ENCODE data around the gene CEMIP2. TPM values are rescaled to one million over a fixed set of nuclear protein-coding genes. Genes with fewer than 3 reads are reported as not detected.

Gene CEMIP2
- polyA plus RNA-seq, 4 donors, result 21.9 to 32.5 (median 27.4) TPM

GRCh38 chr9:71778085-71778484, 9.8 kb upstream of the CEMIP2 start:
- DNase-seq (ENCODE audit: low read depth in 4 of 4, low spot score in 2 of 4), result no peak

GRCh38 chr9:71774920-71775319, 6.6 kb upstream of the CEMIP2 start:
- no peak for DNase-seq (ENCODE audit: low read depth in 4 of 4, low spot score in 2 of 4)

- no peak for DNase-seq (ENCODE audit: low read depth in 4 of 4, low spot score in 2 of 4)
These were observed 4.4 kb upstream of the CEMIP2 start for GRCh38 chr9:71772726-71773125.

GRCh38 chr9:71770170-71770569, 1.9 kb upstream of the CEMIP2 start:
- no peak for DNase-seq (ENCODE audit: low read depth in 4 of 4, low spot score in 2 of 4)

GRCh38 chr9:71769175-71770161, 1.2 kb upstream of the CEMIP2 start:
- DNase-seq (ENCODE audit: low read depth in 4 of 4, low spot score in 2 of 4), result no peak

GRCh38 chr9:71767776-71768321, 464 bp downstream of the CEMIP2 start:
- no peak for DNase-seq (ENCODE audit: low read depth in 4 of 4, low spot score in 2 of 4)

GRCh38 chr9:71767163-71767775, 1.0 kb downstream of the CEMIP2 start:
- DNase-seq (ENCODE audit: low read depth in 4 of 4, low spot score in 2 of 4), result no peak

GRCh38 chr9:71766663-71767062, 1.6 kb downstream of the CEMIP2 start:
- DNase-seq (ENCODE audit: low read depth in 4 of 4, low spot score in 2 of 4), result no peak

GRCh38 chr9:71765693-71766092, 2.6 kb downstream of the CEMIP2 start:
- DNase-seq (ENCODE audit: low read depth in 4 of 4, low spot score in 2 of 4), result no peak

GRCh38 chr9:71764891-71765290, 3.4 kb downstream of the CEMIP2 start:
- DNase-seq (ENCODE audit: low read depth in 4 of 4, low spot score in 2 of 4), result no peak

- no peak for DNase-seq (ENCODE audit: low read depth in 4 of 4, low spot score in 2 of 4)
These were observed 3.9 kb downstream of the CEMIP2 start for GRCh38 chr9:71764463-71764862.

GRCh38 chr9:71763832-71764231, 4.5 kb downstream of the CEMIP2 start:
- DNase-seq (ENCODE audit: low read depth in 4 of 4, low spot score in 2 of 4), result no peak

- no peak for DNase-seq (ENCODE audit: low read depth in 4 of 4, low spot score in 2 of 4)
These were observed 5.2 kb downstream of the CEMIP2 start for GRCh38 chr9:71762900-71763653.

- no peak for DNase-seq (ENCODE audit: low read depth in 4 of 4, low spot score in 2 of 4)
These were observed 6.4 kb downstream of the CEMIP2 start for GRCh38 chr9:71761938-71762353.

- no peak for DNase-seq (ENCODE audit: low read depth in 4 of 4, low spot score in 2 of 4)
These were observed 7.4 kb downstream of the CEMIP2 start for GRCh38 chr9:71760901-71761300.

GRCh38 chr9:71758785-71759184, 9.5 kb downstream of the CEMIP2 start:
- no peak for DNase-seq (ENCODE audit: low read depth in 4 of 4, low spot score in 2 of 4)

- no peak for DNase-seq (ENCODE audit: low read depth in 4 of 4, low spot score in 2 of 4)
These were observed 10.0 kb downstream of the CEMIP2 start for GRCh38 chr9:71758277-71758676.

GRCh38 chr9:71756753-71757152, 11.6 kb downstream of the CEMIP2 start:
- DNase-seq (ENCODE audit: low read depth in 4 of 4, low spot score in 2 of 4), result no peak

- DNase-seq (ENCODE audit: low read depth in 4 of 4, low spot score in 2 of 4), result no peak
These were observed 12.4 kb downstream of the CEMIP2 start for GRCh38 chr9:71755869-71756268.

- no peak for DNase-seq (ENCODE audit: low read depth in 4 of 4, low spot score in 2 of 4)
These were observed 13.1 kb downstream of the CEMIP2 start for GRCh38 chr9:71755230-71755629.

- DNase-seq (ENCODE audit: low read depth in 4 of 4, low spot score in 2 of 4), result no peak
These were observed 14.2 kb downstream of the CEMIP2 start for GRCh38 chr9:71754151-71754550.
